GM12892 (cell line): ENCODE measurements around the gene HTT.

Experiments
- POLR2A ChIP-seq: IDR thresholded peaks from 2 replicates; pipeline ENCODE4 v1.6.1; 2011; ENCODE audit warnings: low read depth, low read length, control low read depth
- POLR2AphosphoS5 ChIP-seq: IDR thresholded peaks from 2 replicates; pipeline ENCODE4 v1.6.1; 2011; ENCODE audit warnings: low read depth, low read length, control low read depth
- TAF1 ChIP-seq: IDR thresholded peaks from 2 replicates; pipeline ENCODE4 v1.6.1; 2011; ENCODE audit warnings: low read depth, mild to moderate bottlenecking, control low read depth, low read length, borderline replicate concordance

- TF ChIP-seq POLR2A, result no peak
- TF ChIP-seq POLR2AphosphoS5, result no peak
- no peak for TF ChIP-seq TAF1
Measured at GRCh38 chr4:3225936-3226335, 151.5 kb downstream of the HTT start.
